Breast epithelium (tissue), 3 donors: ENCODE data around the gene CDH20.

Experiments used
- CTCF ChIP-seq, 3 donors: fragments of 450-650 bp; IDR thresholded peaks; one replicate each; pipeline ENCODE4 v1.5.1; 2016 to 2017; ENCODE audit warnings: antibody characterized with exemption in 3 of 3, mild to moderate bottlenecking in 3 of 3, moderate library complexity in 3 of 3
- POLR2AphosphoS5 ChIP-seq, 3 donors: sonication (generic); formaldehyde crosslinking; IDR thresholded peaks; one replicate each; pipeline ENCODE4 v1.6.1; 2017; ENCODE audit warnings: antibody characterized with exemption in 3 of 3

DNA sequence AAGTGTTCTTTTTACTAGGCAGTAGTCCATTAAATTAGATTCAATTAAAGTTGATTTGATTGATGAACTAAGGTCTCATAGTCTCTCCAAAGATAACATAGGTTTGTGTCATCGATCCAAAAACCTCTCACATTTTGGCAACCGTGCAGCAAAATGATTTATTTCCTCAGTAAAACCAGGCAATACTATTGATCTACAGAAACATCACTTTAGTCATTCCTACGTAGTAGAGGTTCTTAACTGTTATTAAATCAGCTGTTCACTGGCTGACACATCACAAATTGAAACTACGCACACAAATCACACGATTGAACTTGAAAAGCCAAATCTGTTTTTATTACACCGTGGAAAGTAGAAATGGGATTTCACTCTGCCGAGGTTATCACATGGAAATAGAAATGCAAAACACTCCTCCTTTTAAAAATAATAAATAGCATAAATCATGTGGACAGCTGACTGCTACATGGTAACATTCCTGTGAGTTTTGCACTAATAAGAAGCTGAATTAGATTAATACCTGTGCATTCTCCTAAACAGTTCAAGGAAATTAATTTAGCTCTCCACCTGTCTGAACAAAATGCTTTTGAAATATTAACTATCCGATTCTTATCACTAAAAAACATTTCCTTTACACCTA, 262.5 kb downstream of the CDH20 start:
- TF ChIP-seq CTCF (IDR thresholded peaks at IDR 0.05), result no peak
- TF ChIP-seq POLR2AphosphoS5 (IDR thresholded peaks at IDR 0.05), result no peak
